ENCODE data around the gene CYP4A11.
"Not testable (repeated sequence)": the region's sequence is repeated elsewhere in the genome, so short reads cannot be mapped to it uniquely, and the experiment has no call there.

The CYP4A11 gene

GRCh38 chr1:46941135-46941694 lies at the start of gene CYP4A11:
Gene CYP4A11, minus strand, starts transcription at chr1:46941476. Its CDS starts 43 bp downstream, at chr1:46941433.
- Histone ChIP-seq H3K27me3 (ENCODE audit: control insufficient read depth, insufficient read depth, low read length) (no peaks in the 10 kb centered on the region), H3K27ac (ENCODE audit: low read depth, low read length) (no peak within 1 kb of the TSS), H3K4me1 (ENCODE audit: control insufficient read depth, insufficient read depth, low read length) (no peaks in the 10 kb centered on the region), H3K36me3 (ENCODE audit: control insufficient read depth, insufficient read depth, low read length) (no peaks in the 10 kb centered on the region), H3K9ac (ENCODE audit: low read depth, low read length) (no peak within 1 kb of the TSS), H3K9me3 (ENCODE audit: control insufficient read depth, insufficient read depth, low read length) (no peaks in the 10 kb centered on the region), H3K4me3 (ENCODE audit: low read depth, low read length) (no peak within 1 kb of the TSS)

GRCh38 chr1:46990541-46990940 lies 49.3 kb upstream of the CYP4A11 start:
- not testable (repeated sequence) for H3K4me3 ChIP-seq (ENCODE audit: low read depth, low read length); H3K4me1 ChIP-seq (ENCODE audit: control insufficient read depth, insufficient read depth, low read length); H3K9ac ChIP-seq (ENCODE audit: low read depth, low read length); H3K36me3 ChIP-seq (ENCODE audit: control insufficient read depth, insufficient read depth, low read length); H3K27ac ChIP-seq (ENCODE audit: low read depth, low read length); H3K27me3 ChIP-seq (ENCODE audit: control insufficient read depth, insufficient read depth, low read length); H3K9me3 ChIP-seq (ENCODE audit: control insufficient read depth, insufficient read depth, low read length)

- no peak overlapping the region for H3K9ac ChIP-seq (ENCODE audit: low read depth, low read length)
- H3K36me3 ChIP-seq (ENCODE audit: control insufficient read depth, insufficient read depth, low read length) = no peaks in the 10 kb centered on the region
- peaks cover 20% of the 10 kb centered on the region for H3K4me1 ChIP-seq (ENCODE audit: control insufficient read depth, insufficient read depth, low read length)
- H3K27me3 ChIP-seq (ENCODE audit: control insufficient read depth, insufficient read depth, low read length) = no peaks in the 10 kb centered on the region
- H3K4me3 ChIP-seq (ENCODE audit: low read depth, low read length) = no peak overlapping the region
- H3K9me3 ChIP-seq (ENCODE audit: control insufficient read depth, insufficient read depth, low read length) = no peaks in the 10 kb centered on the region
- H3K27ac ChIP-seq (ENCODE audit: low read depth, low read length) = peak overlapping the region; percentile 82
Observed at GRCh38 chr1:46983830-46984586, 42.7 kb upstream of the CYP4A11 start.

GRCh38 chr1:46983166-46983829 lies 42.0 kb upstream of the CYP4A11 start:
- Histone ChIP-seq H3K27ac (ENCODE audit: low read depth, low read length) (peak overlapping the region; percentile 82), H3K9me3 (ENCODE audit: control insufficient read depth, insufficient read depth, low read length) (no peaks in the 10 kb centered on the region), H3K4me3 (ENCODE audit: low read depth, low read length) (peak overlapping the region; percentile 16; the same call in 1 of the 2 replicates), H3K4me1 (ENCODE audit: control insufficient read depth, insufficient read depth, low read length) (peaks cover 20% of the 10 kb centered on the region), H3K27me3 (ENCODE audit: control insufficient read depth, insufficient read depth, low read length) (no peaks in the 10 kb centered on the region), H3K36me3 (ENCODE audit: control insufficient read depth, insufficient read depth, low read length) (no peaks in the 10 kb centered on the region), H3K9ac (ENCODE audit: low read depth, low read length) (peak overlapping the region; percentile 48; the same call in 1 of the 2 replicates)

GRCh38 chr1:46969014-46969619 lies 27.8 kb upstream of the CYP4A11 start:
- no peaks in the 10 kb centered on the region for H3K36me3 ChIP-seq (ENCODE audit: control insufficient read depth, insufficient read depth, low read length)
- H3K9me3 ChIP-seq (ENCODE audit: control insufficient read depth, insufficient read depth, low read length) = no peaks in the 10 kb centered on the region
- no peak overlapping the region for H3K9ac ChIP-seq (ENCODE audit: low read depth, low read length)
- no peak overlapping the region for H3K27ac ChIP-seq (ENCODE audit: low read depth, low read length)
- no peaks in the 10 kb centered on the region for H3K27me3 ChIP-seq (ENCODE audit: control insufficient read depth, insufficient read depth, low read length)
- H3K4me3 ChIP-seq (ENCODE audit: low read depth, low read length) = no peak overlapping the region
- H3K4me1 ChIP-seq (ENCODE audit: control insufficient read depth, insufficient read depth, low read length) = no peaks in the 10 kb centered on the region

- H3K27me3 ChIP-seq (ENCODE audit: control insufficient read depth, insufficient read depth, low read length); H3K9me3 ChIP-seq (ENCODE audit: control insufficient read depth, insufficient read depth, low read length); H3K4me3 ChIP-seq (ENCODE audit: low read depth, low read length); H3K27ac ChIP-seq (ENCODE audit: low read depth, low read length); H3K9ac ChIP-seq (ENCODE audit: low read depth, low read length); H3K36me3 ChIP-seq (ENCODE audit: control insufficient read depth, insufficient read depth, low read length); H3K4me1 ChIP-seq (ENCODE audit: control insufficient read depth, insufficient read depth, low read length): not testable (repeated sequence)
Observed at GRCh38 chr1:46962272-46962671, 21.0 kb upstream of the CYP4A11 start.

- H3K9ac ChIP-seq (ENCODE audit: low read depth, low read length) = no peak overlapping the region
Observed at GRCh38 chr1:46961066-46961758, 19.9 kb upstream of the CYP4A11 start.

GRCh38 chr1:46960250-46960649 lies 19.0 kb upstream of the CYP4A11 start:
- no peak overlapping the region for H3K4me3 ChIP-seq (ENCODE audit: low read depth, low read length)
- H3K27ac ChIP-seq (ENCODE audit: low read depth, low read length) = no peak overlapping the region
- H3K4me1 ChIP-seq (ENCODE audit: control insufficient read depth, insufficient read depth, low read length) = no peaks in the 10 kb centered on the region
- H3K27me3 ChIP-seq (ENCODE audit: control insufficient read depth, insufficient read depth, low read length) = no peaks in the 10 kb centered on the region
- no peaks in the 10 kb centered on the region for H3K9me3 ChIP-seq (ENCODE audit: control insufficient read depth, insufficient read depth, low read length)
- no peaks in the 10 kb centered on the region for H3K36me3 ChIP-seq (ENCODE audit: control insufficient read depth, insufficient read depth, low read length)
- H3K9ac ChIP-seq (ENCODE audit: low read depth, low read length) = no peak overlapping the region

More at GRCh38 chr1:46961066-46961758, 19.9 kb upstream of the CYP4A11 start:
- Histone ChIP-seq H3K9me3 (ENCODE audit: control insufficient read depth, insufficient read depth, low read length) (no peaks in the 10 kb centered on the region), H3K4me1 (ENCODE audit: control insufficient read depth, insufficient read depth, low read length) (no peaks in the 10 kb centered on the region), H3K27me3 (ENCODE audit: control insufficient read depth, insufficient read depth, low read length) (no peaks in the 10 kb centered on the region), H3K4me3 (ENCODE audit: low read depth, low read length) (no peak overlapping the region), H3K27ac (ENCODE audit: low read depth, low read length) (no peak overlapping the region), H3K36me3 (ENCODE audit: control insufficient read depth, insufficient read depth, low read length) (no peaks in the 10 kb centered on the region)

GRCh38 chr1:46955116-46955515 lies 13.8 kb upstream of the CYP4A11 start:
- not testable (repeated sequence) for H3K4me3 ChIP-seq (ENCODE audit: low read depth, low read length); H3K9me3 ChIP-seq (ENCODE audit: control insufficient read depth, insufficient read depth, low read length)

GRCh38 chr1:46953847-46954246 lies 12.6 kb upstream of the CYP4A11 start:
- not testable (repeated sequence) for H3K9ac ChIP-seq (ENCODE audit: low read depth, low read length); H3K27ac ChIP-seq (ENCODE audit: low read depth, low read length); H3K4me3 ChIP-seq (ENCODE audit: low read depth, low read length); H3K27me3 ChIP-seq (ENCODE audit: control insufficient read depth, insufficient read depth, low read length); H3K9me3 ChIP-seq (ENCODE audit: control insufficient read depth, insufficient read depth, low read length); H3K36me3 ChIP-seq (ENCODE audit: control insufficient read depth, insufficient read depth, low read length); H3K4me1 ChIP-seq (ENCODE audit: control insufficient read depth, insufficient read depth, low read length)

More at GRCh38 chr1:46955116-46955515, 13.8 kb upstream of the CYP4A11 start:
- H3K36me3 ChIP-seq (ENCODE audit: control insufficient read depth, insufficient read depth, low read length); H3K27ac ChIP-seq (ENCODE audit: low read depth, low read length); H3K27me3 ChIP-seq (ENCODE audit: control insufficient read depth, insufficient read depth, low read length); H3K9ac ChIP-seq (ENCODE audit: low read depth, low read length); H3K4me1 ChIP-seq (ENCODE audit: control insufficient read depth, insufficient read depth, low read length): not testable (repeated sequence)
